ENCODE results near the gene SENP5. TPM values are rescaled to one million over a fixed set of nuclear protein-coding genes. Genes with fewer than 3 reads are reported as not detected.

Gene SENP5
- total RNA-seq, 4 donors from 2014 or later: 43.7 to 45.4 (median 44.1) TPM

DNA sequence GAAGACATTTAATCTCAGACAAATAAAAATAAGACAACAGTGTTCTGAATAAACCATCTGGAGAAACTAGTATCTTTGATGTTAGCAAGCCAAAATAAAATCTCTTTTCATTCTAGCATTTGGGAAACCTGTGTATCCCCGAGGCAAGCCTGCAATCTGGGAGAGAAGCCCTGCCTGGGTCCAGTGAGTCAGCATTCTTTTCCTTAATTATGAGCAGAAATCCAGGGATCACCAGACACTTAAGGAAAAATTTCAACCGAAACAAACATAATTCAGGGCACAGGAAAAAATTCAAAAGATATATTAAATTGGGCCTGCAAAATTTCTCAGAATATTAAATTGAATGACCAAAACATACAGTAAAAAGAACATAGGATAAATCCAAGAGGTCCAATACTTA lies 70.4 kb downstream of the SENP5 start:
- H3K27me3 ChIP-seq: peaks cover 0 to 6% (median 0%) of the 10 kb centered on the region in 4 donors
- TF ChIP-seq POLR2AphosphoS5 (IDR thresholded peaks at IDR 0.05): no peak
- TF ChIP-seq, protein P1, sequence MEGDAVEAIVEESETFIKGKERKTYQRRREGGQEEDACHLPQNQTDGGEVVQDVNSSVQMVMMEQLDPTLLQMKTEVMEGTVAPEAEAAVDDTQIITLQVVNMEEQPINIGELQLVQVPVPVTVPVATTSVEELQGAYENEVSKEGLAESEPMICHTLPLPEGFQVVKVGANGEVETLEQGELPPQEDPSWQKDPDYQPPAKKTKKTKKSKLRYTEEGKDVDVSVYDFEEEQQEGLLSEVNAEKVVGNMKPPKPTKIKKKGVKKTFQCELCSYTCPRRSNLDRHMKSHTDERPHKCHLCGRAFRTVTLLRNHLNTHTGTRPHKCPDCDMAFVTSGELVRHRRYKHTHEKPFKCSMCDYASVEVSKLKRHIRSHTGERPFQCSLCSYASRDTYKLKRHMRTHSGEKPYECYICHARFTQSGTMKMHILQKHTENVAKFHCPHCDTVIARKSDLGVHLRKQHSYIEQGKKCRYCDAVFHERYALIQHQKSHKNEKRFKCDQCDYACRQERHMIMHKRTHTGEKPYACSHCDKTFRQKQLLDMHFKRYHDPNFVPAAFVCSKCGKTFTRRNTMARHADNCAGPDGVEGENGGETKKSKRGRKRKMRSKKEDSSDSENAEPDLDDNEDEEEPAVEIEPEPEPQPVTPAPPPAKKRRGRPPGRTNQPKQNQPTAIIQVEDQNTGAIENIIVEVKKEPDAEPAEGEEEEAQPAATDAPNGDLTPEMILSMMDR (IDR thresholded peaks at IDR 0.05): no peak
- DNase-seq (ENCODE audit: extremely low spot score): no peak
- H3K36me3 ChIP-seq: peaks cover 36 to 72% (median 66%) of the 10 kb centered on the region in 4 donors
- no peaks in the 10 kb centered on the region for H3K9me3 ChIP-seq
- H3K27ac ChIP-seq (replicated peaks in 1 of 4): no peak overlapping the region
- intact Hi-C loops (cut with DNase I): no loop called here
- H3K4me1 ChIP-seq: peaks cover 11 to 23% (median 21%) of the 10 kb centered on the region in 4 donors
- 81% methylated on average over 2 of the region's 2 CpGs for WGBS
- no peak overlapping the region for H3K4me3 ChIP-seq

DNA sequence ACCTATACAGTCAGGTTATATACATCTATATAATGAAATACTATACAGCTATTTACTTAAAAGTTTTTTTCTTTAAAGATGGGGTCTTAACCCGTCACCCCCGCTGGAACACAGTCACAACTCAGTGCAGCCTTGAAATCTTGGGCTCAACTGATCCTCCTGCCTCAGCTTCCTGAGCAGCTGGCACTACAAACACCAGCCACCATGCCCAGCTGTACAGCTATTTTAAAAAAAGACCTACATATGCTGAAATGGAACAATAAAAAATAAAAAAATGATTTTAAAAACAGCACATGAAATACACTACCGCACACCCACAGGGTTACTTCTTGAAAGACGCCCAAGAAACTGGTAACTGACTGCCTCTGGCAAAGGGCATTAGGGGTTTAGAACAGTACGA lies 70.9 kb downstream of the SENP5 start:
- Histone ChIP-seq H3K9me3 (no peaks in the 10 kb centered on the region), H3K4me1 (peaks cover 16 to 28% (median 26%) of the 10 kb centered on the region in 4 donors), H3K4me3 (no peak overlapping the region), H3K27ac (replicated peaks in 1 of 4) (no peak overlapping the region), H3K36me3 (peaks cover 36 to 68% (median 61%) of the 10 kb centered on the region in 4 donors), H3K27me3 (peaks cover 0 to 6% (median 0%) of the 10 kb centered on the region in 4 donors)
- WGBS: 90% methylated on average over 5 of the region's 5 CpGs
- DNase-seq (ENCODE audit: extremely low spot score): no peak
- no peak for TF ChIP-seq EP300 (IDR thresholded peaks at IDR 0.05)
- TF ChIP-seq POLR2A (IDR thresholded peaks at IDR 0.05; ENCODE audit: low read depth): no peak
- TF ChIP-seq, protein P1 (IDR thresholded peaks at IDR 0.05): no peak
- no peak for TF ChIP-seq POLR2AphosphoS5 (IDR thresholded peaks at IDR 0.05)
- intact Hi-C loops (cut with DNase I): no loop called here

DNA sequence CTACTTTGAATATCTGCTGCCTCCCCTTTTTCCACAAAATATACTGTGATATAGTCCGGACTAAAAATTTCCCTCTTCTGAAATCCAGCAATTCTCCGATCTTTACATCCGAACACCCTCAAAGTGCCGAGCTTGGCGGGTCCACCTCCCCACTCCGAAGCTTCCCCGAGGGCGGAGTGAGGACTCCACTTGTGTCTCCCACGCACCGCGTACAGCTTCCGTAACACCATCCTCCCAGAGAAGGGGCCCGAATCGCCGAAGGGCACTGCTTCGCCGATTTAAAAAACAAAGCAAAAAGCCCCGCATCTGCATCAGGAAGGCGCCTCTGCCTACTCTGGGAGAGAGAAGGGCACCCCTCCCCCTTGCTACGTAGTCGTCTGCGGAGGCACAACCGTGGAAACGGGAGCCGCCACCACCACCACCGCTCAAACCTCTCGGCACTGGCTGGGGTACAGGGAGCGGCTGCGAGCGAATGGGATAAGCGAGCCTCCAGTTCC lies 74.1 kb downstream of the SENP5 start:
- intact Hi-C loops (cut with DNase I): loop anchor here (5.0 kb wide), 2 partner anchors 74 to 374 kb away; partner anchors contain the start of genes FBXO45, SENP5 and WDR53
- H3K36me3 ChIP-seq: peaks cover 21 to 50% (median 38%) of the 10 kb centered on the region in 4 donors
- H3K4me1 ChIP-seq: peaks cover 22 to 40% (median 36%) of the 10 kb centered on the region in 4 donors
- TF ChIP-seq, protein P1 (IDR thresholded peaks at IDR 0.05): no peak
- TF ChIP-seq EP300 (IDR thresholded peaks at IDR 0.05) (no peak), POLR2AphosphoS5 (IDR thresholded peaks at IDR 0.05) (no peak), POLR2A (IDR thresholded peaks at IDR 0.05; ENCODE audit: low read depth) (no peak)
- H3K4me3 ChIP-seq: peak overlapping the region; percentile 78 to 100 (median 90)
- 0% methylated on average over 11 of the region's 31 CpGs for WGBS
- H3K9me3 ChIP-seq: no peaks in the 10 kb centered on the region
- H3K27me3 ChIP-seq: peaks cover 0 to 6% (median 0%) of the 10 kb centered on the region in 4 donors
- no peak for DNase-seq (ENCODE audit: extremely low spot score)
- H3K27ac ChIP-seq (replicated peaks in 1 of 4): peak overlapping the region; percentile 88 to 97 (median 89)

DNA sequence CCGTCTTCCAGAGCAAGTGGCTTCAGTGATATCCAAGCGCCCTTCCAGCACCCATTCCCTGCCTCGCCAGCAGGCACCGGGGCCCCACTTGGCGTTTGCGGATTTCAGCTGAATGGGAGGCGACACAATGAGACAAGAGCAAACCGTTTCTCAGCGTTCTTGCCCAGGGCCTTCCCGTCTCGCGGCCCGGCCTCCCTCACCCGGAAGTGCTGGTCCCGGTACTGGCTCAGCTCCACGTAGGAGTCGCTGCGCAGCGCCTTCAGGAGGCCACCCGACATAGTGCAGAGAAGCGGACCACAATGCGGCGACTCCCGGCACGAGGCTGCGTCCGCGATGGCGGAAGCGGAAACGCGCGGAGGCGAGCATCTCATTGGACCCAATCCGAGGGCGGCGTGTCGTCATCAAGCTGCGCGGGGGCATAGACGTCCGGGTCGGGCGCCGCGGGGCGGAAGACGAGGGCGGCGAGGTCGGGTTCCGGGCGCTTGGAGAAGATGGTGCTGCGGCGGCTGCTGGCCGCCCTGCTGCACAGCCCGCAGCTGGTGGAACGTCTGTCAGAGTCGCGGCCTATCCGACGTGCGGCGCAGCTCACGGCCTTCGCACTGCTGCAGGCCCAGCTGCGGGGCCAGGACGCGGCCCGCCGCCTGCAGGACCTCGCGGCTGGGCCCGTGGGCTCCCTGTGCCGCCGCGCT lies 74.7 kb downstream of the SENP5 start, which contains the start of gene NCBP2:
Gene NCBP2, minus strand, starts transcription at position 303 of the 689 bp plus-strand sequence. Its CDS starts 25 bp downstream, at position 278.
- H3K4me3 ChIP-seq: peak within 1 kb of the TSS; percentile 78 to 100 (median 90)
- 1% methylated on average over 40 of the region's 77 CpGs for WGBS
- H3K9me3 ChIP-seq: no peaks in the 10 kb centered on the region
- intact Hi-C loops (cut with DNase I): loop anchor here (5.0 kb wide), 2 partner anchors 75 to 375 kb away; partner anchors contain the start of genes FBXO45, SENP5 and WDR53
- DNase-seq (ENCODE audit: extremely low spot score): peak; percentile 100
- peaks cover 0 to 6% (median 0%) of the 10 kb centered on the region in 4 donors for H3K27me3 ChIP-seq
- peaks cover 22 to 40% (median 36%) of the 10 kb centered on the region in 4 donors for H3K4me1 ChIP-seq
- TF ChIP-seq POLR2AphosphoS5 (IDR thresholded peaks at IDR 0.05) (peak; percentile 96 to 99), POLR2A (IDR thresholded peaks at IDR 0.05; ENCODE audit: low read depth) (peak; percentile 71), EP300 (IDR thresholded peaks at IDR 0.05) (no peak)
- TF ChIP-seq, protein P1 (IDR thresholded peaks at IDR 0.05): peak; percentile 44 to 67 (median 48)
- H3K36me3 ChIP-seq: peaks cover 18 to 48% (median 38%) of the 10 kb centered on the region in 4 donors
- peak within 1 kb of the TSS; percentile 88 to 97 (median 89) for H3K27ac ChIP-seq (replicated peaks in 1 of 4)

All from esophagus muscularis mucosa (tissue), 4 donors.